Mammary epithelial cell (primary cell): ENCODE measurements around the gene HOXA4.

ENCODE experiments used
- CTCF ChIP-seq, 2 donors: IDR thresholded peaks in 1 of 2; conservative IDR thresholded peaks in 1 of 2; 2 replicates each; pipeline ENCODE4 v1.5.1; 2011 to 2012; ENCODE audit warnings: inconsistent platforms in 2 of 2, low read length in 2 of 2, mild to moderate bottlenecking in 2 of 2, control low read depth in 1 of 2, low read depth in 1 of 2; ENCODE audit not compliant: insufficient read depth in 1 of 2; ENCODE audit errors: extremely low read depth in 1 of 2
- EZH2 ChIP-seq: IDR thresholded peaks from 2 replicates; pipeline ENCODE4 v1.6.1; 2012; ENCODE audit warnings: low read length, inconsistent platforms, borderline replicate concordance

- no peak for TF ChIP-seq CTCF (conservative IDR thresholded peaks at IDR 0.05 in 1 of 2, IDR thresholded peaks at IDR 0.05 in 1 of 2; ENCODE audit: extremely low read depth in 1 of 2, insufficient read depth in 1 of 2, low read depth in 1 of 2, low read length in 2 of 2)
- TF ChIP-seq EZH2, result peak; percentile 28
Observed at GRCh38 chr7:27109466-27110185, 20.9 kb downstream of the HOXA4 start.
